Measurements from ENCODE around the gene ABCA4. TPM values are rescaled to one million over a fixed set of nuclear protein-coding genes. Genes with fewer than 3 reads are reported as not detected.

Gene ABCA4
- total RNA-seq, 1 donor from 2014 or later, result 487 TPM

GRCh38 chr1:94122201-94122970 lies 1.4 kb upstream of the ABCA4 start:
- peak in 1 of 2 donors; percentile 52 for DNase-seq (ENCODE audit: low read depth in 2 of 2)

- no peak for DNase-seq (ENCODE audit: low read depth in 2 of 2)
Observed at GRCh38 chr1:94121411-94121821, 468 bp upstream of the ABCA4 start.

DNA sequence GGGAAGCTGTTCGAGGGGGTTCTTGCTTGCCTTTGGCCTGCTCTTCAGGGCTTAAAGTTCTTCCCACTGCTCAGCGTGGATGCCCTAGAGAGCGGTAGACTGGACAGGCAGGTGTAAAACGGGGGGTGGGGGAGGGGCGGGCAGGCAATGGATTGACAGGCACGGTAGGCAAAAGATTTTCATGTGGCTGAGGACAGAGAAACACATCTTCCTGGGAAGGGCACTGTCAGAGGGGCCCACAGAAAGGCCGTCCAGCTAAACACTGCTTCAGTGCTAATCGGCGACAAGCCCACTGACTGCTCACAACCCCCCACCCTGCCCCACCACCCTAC lies 412 bp downstream of the ABCA4 start:
- DNase-seq (ENCODE audit: low read depth in 2 of 2), result no peak

DNA sequence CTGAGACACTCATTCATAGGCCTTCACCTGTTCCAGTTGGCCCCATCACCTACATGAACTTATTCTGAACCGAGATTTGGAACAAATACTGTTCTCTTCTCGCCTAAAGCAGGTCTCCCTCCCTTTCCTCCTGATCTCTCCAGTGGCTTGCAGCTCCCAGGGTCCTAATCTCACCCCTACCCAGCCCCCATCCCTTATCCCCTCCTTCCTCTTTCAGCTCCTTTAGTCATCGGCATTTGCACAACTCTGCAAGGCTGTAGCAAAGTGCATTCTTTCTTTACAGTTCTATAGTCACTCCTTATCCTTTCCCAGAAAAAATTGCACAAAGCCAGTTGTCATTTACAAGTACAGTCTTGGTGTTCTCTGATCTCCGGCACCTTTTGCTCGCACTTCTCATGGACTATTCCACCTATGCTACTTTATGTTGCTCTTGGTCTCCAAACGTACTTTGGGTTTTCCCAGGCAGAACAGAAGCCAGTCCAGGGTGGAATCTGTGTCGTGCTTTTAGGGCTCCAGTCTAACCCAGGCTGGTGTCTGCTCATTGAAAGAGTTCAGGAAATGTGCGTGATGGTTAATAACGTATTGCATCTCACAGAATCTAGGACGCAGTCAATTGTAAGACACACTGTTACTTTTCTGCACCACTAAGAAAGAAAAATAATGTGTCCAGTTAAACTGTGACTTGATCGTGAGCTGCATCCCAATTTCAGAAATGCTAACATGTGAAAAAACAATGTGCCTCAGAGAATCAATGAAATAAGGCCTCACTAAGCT lies 965 bp downstream of the ABCA4 start:
- DNase-seq (ENCODE audit: low read depth in 2 of 2), result no peak

GRCh38 chr1:94119306-94119705 lies 1.6 kb downstream of the ABCA4 start:
- no peak for DNase-seq (ENCODE audit: low read depth in 2 of 2)

DNA sequence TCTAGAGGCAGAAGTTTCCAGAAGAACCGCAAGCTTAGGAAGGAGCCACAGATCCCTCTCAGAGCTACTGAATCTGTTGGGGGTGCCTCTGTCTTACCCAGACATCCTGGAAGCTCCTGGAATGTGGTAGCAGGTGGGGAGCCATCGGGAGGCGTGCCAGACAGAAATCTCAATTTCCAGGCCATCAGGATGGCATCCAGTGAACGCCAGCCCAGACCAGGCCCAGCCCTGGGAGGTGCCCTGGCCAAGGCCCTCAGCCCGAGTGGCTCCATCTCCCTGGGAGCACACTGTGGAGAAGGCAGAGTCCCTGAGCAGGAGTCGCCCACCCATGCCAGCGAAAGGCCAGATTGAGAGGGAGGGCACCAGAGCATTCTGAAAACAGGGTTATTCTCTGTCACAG lies 2.5 kb downstream of the ABCA4 start:
- DNase-seq (ENCODE audit: low read depth in 2 of 2), result no peak

DNA sequence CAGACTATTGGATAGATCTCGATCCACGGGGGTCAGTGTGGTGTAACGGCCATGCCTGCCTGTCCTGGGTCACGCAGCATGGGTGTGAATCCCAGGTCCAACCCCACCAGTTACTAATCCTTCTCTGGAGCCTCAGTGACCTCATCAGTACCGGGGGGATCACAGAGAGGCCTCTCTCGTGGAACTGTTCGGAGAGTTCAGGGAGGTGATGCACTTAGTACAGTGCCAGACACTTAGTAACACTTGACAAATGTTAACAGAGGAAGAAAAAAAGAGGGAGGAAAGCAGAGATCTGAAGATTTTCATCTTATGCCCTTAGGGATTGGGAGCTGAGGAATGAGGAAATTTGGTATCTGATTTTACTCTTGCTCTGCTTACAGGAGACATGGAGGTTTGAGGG lies 2.9 kb downstream of the ABCA4 start:
- no peak for DNase-seq (ENCODE audit: low read depth in 2 of 2)

- DNase-seq (ENCODE audit: low read depth in 2 of 2), result no peak
Observed at GRCh38 chr1:94117259-94117851, 3.6 kb downstream of the ABCA4 start.

DNA sequence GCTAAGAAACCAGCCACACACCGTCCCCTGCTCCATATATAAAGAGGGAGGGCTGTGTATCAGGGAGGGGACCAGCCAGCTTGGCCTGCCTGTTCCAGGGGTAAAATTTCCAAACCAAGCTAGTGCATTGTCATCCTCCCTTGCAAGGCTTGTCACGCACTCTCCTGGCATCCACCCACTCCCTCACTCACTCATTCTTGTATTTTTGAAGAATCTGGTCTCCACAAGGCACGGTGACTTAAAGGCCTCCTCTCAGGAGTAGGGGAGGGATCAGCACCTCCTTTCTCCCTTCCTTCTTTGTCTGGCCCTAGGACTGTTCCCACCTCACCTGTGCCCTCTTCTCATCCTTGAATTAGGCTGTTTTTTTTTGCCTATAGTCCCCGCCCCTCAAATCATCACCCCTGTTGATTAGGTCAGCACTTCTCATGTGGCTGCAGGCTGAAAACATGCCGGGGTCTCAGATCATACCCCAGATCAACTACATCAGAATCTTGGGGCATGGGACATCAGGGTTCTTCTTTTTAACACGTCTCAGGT lies 5.0 kb downstream of the ABCA4 start:
- no peak for DNase-seq (ENCODE audit: low read depth in 2 of 2)

DNA sequence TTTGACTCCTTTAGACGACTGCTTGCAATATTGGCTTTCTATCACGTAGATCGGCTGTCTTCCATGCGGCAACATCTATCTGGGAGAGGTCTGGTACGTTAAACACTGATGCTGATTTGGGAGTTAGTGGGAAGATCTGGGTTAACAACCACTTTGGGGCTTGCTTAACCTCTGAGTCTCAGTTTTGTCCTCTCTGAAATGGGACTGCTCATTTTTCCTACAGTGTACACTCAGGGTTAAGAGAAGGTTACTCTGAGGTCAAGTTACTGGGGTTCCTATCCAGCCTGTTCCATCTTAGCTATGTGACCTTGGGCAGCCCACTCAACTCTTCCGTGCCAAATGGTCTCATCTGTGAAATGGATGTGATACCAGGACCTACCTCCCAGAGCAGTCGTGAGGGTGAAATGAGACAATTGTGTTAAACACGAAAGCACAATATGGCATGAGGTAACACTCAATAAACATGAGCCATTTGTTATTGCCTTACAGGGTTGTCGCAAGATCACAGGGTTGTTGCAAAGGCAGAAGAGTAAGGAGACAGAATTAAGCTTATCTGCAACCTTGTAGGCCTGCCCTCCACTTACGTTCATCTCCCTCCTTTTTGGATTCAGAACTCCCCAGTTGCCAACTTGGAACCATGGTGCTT lies 5.6 kb downstream of the ABCA4 start:
- no peak for DNase-seq (ENCODE audit: low read depth in 2 of 2)

GRCh38 chr1:94113589-94114226 lies 7.2 kb downstream of the ABCA4 start:
- DNase-seq (ENCODE audit: low read depth in 2 of 2), result no peak

DNA sequence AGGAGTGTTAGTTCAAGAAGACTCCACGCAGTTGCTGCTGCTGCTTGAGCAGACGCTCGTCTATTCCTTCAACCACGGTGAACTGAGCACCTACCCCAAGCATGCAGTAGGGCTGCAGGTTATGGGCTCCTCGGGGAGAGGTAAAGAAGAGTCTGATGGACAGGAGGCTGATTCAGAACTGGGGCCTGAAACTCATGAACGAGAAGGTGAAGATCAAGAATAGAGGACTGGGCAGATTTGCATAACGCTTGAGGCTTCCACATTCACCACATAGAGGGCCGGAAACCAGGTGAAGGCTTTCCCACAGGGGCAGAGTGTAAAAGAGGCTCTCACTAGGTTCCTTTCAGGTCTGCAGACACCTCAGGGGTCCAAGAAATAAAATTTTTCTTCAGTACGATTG lies 9.1 kb downstream of the ABCA4 start:
- no peak for DNase-seq (ENCODE audit: low read depth in 2 of 2)

GRCh38 chr1:94110946-94111740 lies 9.8 kb downstream of the ABCA4 start:
- DNase-seq (ENCODE audit: low read depth in 2 of 2), result no peak

DNA sequence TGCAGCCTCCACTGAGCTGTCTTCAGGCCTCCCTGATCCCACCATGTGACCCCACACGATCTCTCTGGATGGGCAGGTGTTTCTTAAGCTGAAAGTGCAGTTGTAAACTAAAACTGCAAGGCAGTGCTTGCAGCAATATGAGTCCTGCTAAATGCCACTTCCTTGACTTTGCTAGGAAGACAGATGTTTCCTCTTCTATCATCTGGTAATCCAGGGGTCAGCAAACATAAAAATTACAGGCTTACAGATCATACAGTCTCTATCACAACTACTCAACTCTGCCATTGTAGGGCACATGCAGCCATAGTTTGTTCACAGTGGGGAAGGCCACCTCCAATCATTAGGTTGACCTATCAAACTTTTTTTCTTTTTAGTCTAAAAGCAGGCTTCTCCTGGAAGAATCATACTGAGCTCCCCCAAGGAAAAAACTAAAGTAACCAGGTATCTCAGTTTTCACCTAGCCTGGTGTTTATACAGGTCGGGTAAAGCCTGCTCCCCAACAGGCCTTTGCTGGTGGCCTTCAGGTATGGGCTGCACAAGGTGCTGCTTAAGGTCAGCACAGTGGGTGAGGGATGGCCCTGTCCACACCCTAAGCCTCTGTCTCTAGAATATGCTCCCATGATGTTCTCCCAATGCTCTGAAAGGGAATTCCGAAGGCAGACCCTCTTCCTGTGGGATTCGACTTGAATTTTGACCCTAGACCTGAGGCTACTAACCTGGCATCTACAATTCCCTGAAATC lies 10.8 kb downstream of the ABCA4 start:
- peak; percentile 75 to 84 for DNase-seq (ENCODE audit: low read depth in 2 of 2)

DNA sequence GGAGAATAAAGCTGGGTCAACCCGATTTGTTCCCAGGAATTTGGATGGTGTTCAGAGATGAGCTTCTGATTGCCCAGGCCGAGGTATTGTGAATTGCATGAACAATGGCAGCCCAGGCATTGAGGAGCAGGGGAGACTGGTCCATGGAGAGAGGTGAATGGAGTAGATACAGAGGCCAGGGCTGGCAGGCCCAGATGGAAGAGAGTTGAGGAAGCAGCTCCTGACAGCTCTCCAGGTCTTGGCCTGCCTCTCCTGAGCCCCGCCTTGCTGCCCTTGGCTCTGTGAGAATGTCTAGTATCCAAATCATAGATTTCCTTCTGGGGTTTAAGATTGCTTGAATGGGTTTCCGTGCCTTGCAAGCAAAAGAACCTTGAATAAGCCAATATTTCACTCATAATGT lies 11.5 kb downstream of the ABCA4 start:
- DNase-seq (ENCODE audit: low read depth in 2 of 2), result no peak

DNA sequence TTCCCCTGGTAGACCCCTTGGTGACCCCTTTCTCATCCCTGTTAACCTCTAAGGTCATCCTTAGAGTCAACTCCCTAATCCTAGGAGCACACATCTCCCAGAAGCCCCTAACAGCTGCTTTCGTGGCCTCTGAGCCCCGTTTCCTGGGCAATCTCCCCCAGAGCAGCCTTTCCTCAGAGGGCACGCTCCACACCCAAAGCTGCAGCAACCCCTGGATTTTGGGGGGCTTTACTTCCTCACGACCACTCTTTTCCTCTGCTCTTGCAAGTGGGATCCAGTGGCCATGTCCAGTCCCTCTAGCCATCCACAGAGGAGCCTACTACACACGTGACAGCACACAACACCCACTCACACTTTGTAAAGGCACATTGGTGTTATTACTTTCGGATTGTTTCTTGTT lies 13.8 kb downstream of the ABCA4 start:
- no peak for DNase-seq (ENCODE audit: low read depth in 2 of 2)

GRCh38 chr1:94106716-94107115 lies 14.2 kb downstream of the ABCA4 start:
- peak in 1 of 2 donors; percentile 9 for DNase-seq (ENCODE audit: low read depth in 2 of 2)

DNA sequence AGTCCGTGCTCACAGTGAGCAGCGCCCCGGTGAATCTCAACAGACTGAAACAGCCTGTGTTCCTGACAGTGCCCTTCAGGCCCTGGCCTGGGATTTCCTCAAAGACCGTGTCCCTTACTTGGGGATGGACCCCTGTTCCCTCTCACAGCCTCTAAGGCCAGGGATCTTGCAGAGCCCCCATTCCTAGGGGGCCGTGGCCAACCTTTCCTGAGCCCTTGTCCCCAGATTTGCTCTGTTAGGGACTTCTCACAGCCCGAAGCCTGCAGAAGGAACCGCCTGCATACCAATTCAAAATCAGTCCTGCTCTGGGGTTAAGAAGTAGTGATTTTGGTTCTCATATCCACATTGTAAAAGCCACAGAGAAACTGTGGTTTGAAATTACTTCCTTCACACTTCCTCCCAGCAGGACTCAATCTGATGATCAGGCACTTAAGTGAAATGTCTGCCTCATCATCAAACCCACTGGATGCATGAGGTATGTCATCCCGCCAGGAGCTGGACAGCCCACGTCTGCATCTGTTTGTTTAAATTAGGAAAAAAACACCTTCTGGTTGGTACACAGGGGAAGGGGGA lies 14.9 kb downstream of the ABCA4 start:
- DNase-seq (ENCODE audit: low read depth in 2 of 2), result peak in 1 of 2 donors; percentile 57

GRCh38 chr1:94105581-94105952 lies 15.4 kb downstream of the ABCA4 start:
- no peak for DNase-seq (ENCODE audit: low read depth in 2 of 2)
